GM23338 (cell line): Measurements from ENCODE around the gene MEGF10. TPM values are rescaled to one million over a fixed set of nuclear protein-coding genes. Genes with fewer than 3 reads are reported as not detected.
"Not testable (repeated sequence)": the region's sequence is repeated elsewhere in the genome, so short reads cannot be mapped to it uniquely, and the experiment has no call there.

ENCODE experiments used
- ATAC-seq: fragments of 200-7000 bp; cut with Tn5 transposase; 3 replicates; pipeline ENCODE4 v1.9.1; 2020
- DNase-seq: peaks from one replicate; pipeline ENCODE4 v3.0.0-alpha.2; 2015; ENCODE audit warnings: low spot score
- H2AFZ ChIP-seq: fragments of 200-600 bp; sonication (generic); 2 replicates; pipeline ENCODE4 v1.8.0; 2016; ENCODE audit warnings: antibody characterized with exemption, mild to moderate bottlenecking, moderate library complexity
- H3F3A ChIP-seq: fragments of 200-600 bp; sonication (generic); replicated peaks from 2 replicates; pipeline ENCODE4 v1.8.0; 2017; ENCODE audit warnings: antibody characterized with exemption, mixed run types, low read depth
- H3K27ac ChIP-seq: fragments of 200-600 bp; sonication (generic); 2 replicates; pipeline ENCODE4 v1.6.1; 2016; ENCODE audit warnings: low read depth
- H3K27me3 ChIP-seq: fragments of 200-600 bp; sonication (generic); 2 replicates; pipeline ENCODE4 v1.8.0; 2016; ENCODE audit warnings: mild to moderate bottlenecking, mixed run types, moderate library complexity; ENCODE audit not compliant: insufficient read depth
- H3K36me3 ChIP-seq: fragments of 200-600 bp; sonication (generic); 2 replicates; pipeline ENCODE4 v1.8.0; 2016; ENCODE audit warnings: mild to moderate bottlenecking; ENCODE audit not compliant: insufficient read depth
- H3K4me1 ChIP-seq: fragments of 200-600 bp; sonication (generic); 2 replicates; pipeline ENCODE4 v1.8.0; 2016; ENCODE audit warnings: mild to moderate bottlenecking, moderate library complexity; ENCODE audit not compliant: insufficient read depth
- H3K4me2 ChIP-seq: fragments of 200-600 bp; sonication (generic); 2 replicates; pipeline ENCODE4 v1.7.1; 2017; ENCODE audit warnings: mixed run types
- H3K4me3 ChIP-seq: fragments of 200-600 bp; sonication (generic); 2 replicates; pipeline ENCODE4 v1.6.1; 2016; ENCODE audit warnings: mixed run types
- H3K79me2 ChIP-seq: fragments of 200-600 bp; sonication (generic); replicated peaks from 2 replicates; pipeline ENCODE4 v1.8.0; 2017; ENCODE audit warnings: mild to moderate bottlenecking; ENCODE audit not compliant: insufficient read depth
- H3K9me2 ChIP-seq: fragments of 200-600 bp; sonication (generic); 2 replicates; pipeline ENCODE4 v1.8.0; 2017; ENCODE audit not compliant: insufficient read depth
- H4K20me1 ChIP-seq: fragments of 200-600 bp; sonication (generic); replicated peaks from 2 replicates; pipeline ENCODE4 v1.8.0; 2017; ENCODE audit warnings: mild to moderate bottlenecking; ENCODE audit not compliant: insufficient read depth
- H3K27ac Mint-ChIP-seq: 2 replicates; pipeline ENCODE4 v1.8.0; 2020; ENCODE audit warnings: inconsistent platforms, mild to moderate bottlenecking, moderate library complexity, mixed read lengths
- H3K27me3 Mint-ChIP-seq: 3 replicates; pipeline ENCODE4 v1.8.0; 2022; ENCODE audit warnings: low read depth, mild to moderate bottlenecking, moderate library complexity, mixed read lengths, inconsistent platforms; ENCODE audit not compliant: insufficient read depth, poor library complexity
- H3K36me3 Mint-ChIP-seq: 3 replicates; pipeline ENCODE4 v1.8.0; 2021; ENCODE audit warnings: low read depth, mild to moderate bottlenecking, inconsistent platforms, moderate library complexity, mixed read lengths
- H3K4me1 Mint-ChIP-seq: 3 replicates; pipeline ENCODE4 v1.8.0; 2020; ENCODE audit warnings: mild to moderate bottlenecking, inconsistent platforms, mixed read lengths
- H3K4me3 Mint-ChIP-seq: 3 replicates; pipeline ENCODE4 v1.8.0; 2021; ENCODE audit warnings: moderate library complexity, mild to moderate bottlenecking, inconsistent platforms, mixed read lengths
- H3K9me3 Mint-ChIP-seq: 3 replicates; pipeline ENCODE4 v1.8.0; 2020; ENCODE audit warnings: moderate library complexity, mild to moderate bottlenecking, inconsistent platforms, mixed read lengths
- CREB1 ChIP-seq: fragments of 250-450 bp; sonication (Bioruptor Pico); IDR thresholded peaks from 2 replicates; pipeline ENCODE4 v1.5.0; 2020; ENCODE audit warnings: low read depth, mild to moderate bottlenecking, moderate library complexity
- ETS1 ChIP-seq: IDR thresholded peaks from 2 replicates; pipeline ENCODE4 v1.6.1; 2016; ENCODE audit warnings: antibody characterized with exemption
- NANOG ChIP-seq: IDR thresholded peaks from 2 replicates; pipeline ENCODE4 v1.6.1; 2016; ENCODE audit warnings: antibody characterized with exemption, borderline replicate concordance
- REST ChIP-seq: IDR thresholded peaks from one replicate; pipeline ENCODE4 v1.6.1; 2018; ENCODE audit warnings: antibody characterized with exemption; ENCODE audit not compliant: unreplicated experiment
- ZNF114 ChIP-seq: fragments of 250-450 bp; sonication (Bioruptor Pico); IDR thresholded peaks from 2 replicates; pipeline ENCODE4 v1.5.0; 2020; ENCODE audit warnings: mild to moderate bottlenecking, moderate library complexity
- ZNF331 ChIP-seq: fragments of 250-450 bp; sonication (Bioruptor Pico); IDR thresholded peaks from 2 replicates; pipeline ENCODE4 v1.5.0; 2020; ENCODE audit warnings: low read depth, mild to moderate bottlenecking, moderate library complexity
- polyA plus RNA-seq: library from polyadenylated mRNA; unstranded; fragments of >200 nt; fragmentation: Nextera tagmentation; extraction: Ambion mirVana; gene quantifications from 2 replicates; pipeline ENCODE4 v1.2.1, GENCODE V29; 2016
- total RNA-seq: library from RNA; depleted of rRNA; stranded (reverse); fragments of >200 nt; shearing (Covaris generic); gene quantifications from 2 replicates; pipeline ENCODE4 v1.2.3, GENCODE V29; 2014

The MEGF10 gene
- total and polyA plus RNA-seq, 2 experiments from 2014 or later = 4.5 to 28.3 TPM

- Mint-ChIP-seq H3K4me3 (no peak overlapping the region), H3K27me3 (no peaks in the 10 kb centered on the region), H3K27ac (no peak overlapping the region), H3K36me3 (peaks cover 12% of the 10 kb centered on the region; the same call in 2 of the 3 replicates), H3K4me1 (peaks cover 47% of the 10 kb centered on the region), H3K9me3 (no peaks in the 10 kb centered on the region)
- Histone ChIP-seq H3K27ac (no peak overlapping the region), H3K36me3 (no peaks in the 10 kb centered on the region), H3K27me3 (no peaks in the 10 kb centered on the region), H4K20me1 (no peaks in the 10 kb centered on the region), H3K4me3 (no peak overlapping the region), H3K79me2 (peaks cover 56% of the 10 kb centered on the region), H2AFZ (no peak overlapping the region), H3K4me1 (peaks cover 30% of the 10 kb centered on the region), H3K9me2 (no peaks in the 10 kb centered on the region), H3K4me2 (no peak overlapping the region), H3F3A (no peaks in the 10 kb centered on the region)
- DNase-seq (no peak), ATAC-seq (no peak)
- TF ChIP-seq NANOG (no peak), REST (no peak), CREB1 (CRISPR knock-in tag) (no peak), ETS1 (no peak), ZNF331 (no peak), ZNF114 (CRISPR knock-in tag) (no peak)
Measured at GRCh38 chr5:127316011-127316410, 25.4 kb downstream of the MEGF10 start.

- H4K20me1 ChIP-seq, H3K4me2 ChIP-seq, H3K4me3 ChIP-seq, H2AFZ ChIP-seq, H3K9me3 Mint-ChIP-seq, ATAC-seq, DNase-seq, H3K27ac ChIP-seq, H3K27me3 ChIP-seq, H3F3A ChIP-seq, H3K36me3 ChIP-seq, H3K4me3 Mint-ChIP-seq, H3K27ac Mint-ChIP-seq, H3K9me2 ChIP-seq, H3K27me3 Mint-ChIP-seq: not testable (repeated sequence)
- Histone ChIP-seq H3K79me2 (peaks cover 56% of the 10 kb centered on the region), H3K4me1 (peaks cover 30% of the 10 kb centered on the region)
- H3K36me3 Mint-ChIP-seq = peaks cover 12% of the 10 kb centered on the region; the same call in 2 of the 3 replicates
- peaks cover 48% of the 10 kb centered on the region for H3K4me1 Mint-ChIP-seq
Measured at GRCh38 chr5:127317385-127317784, 26.8 kb downstream of the MEGF10 start.
